HCT116 (cell line): Measurements from ENCODE around the gene USP12. TPM values are rescaled to one million over a fixed set of nuclear protein-coding genes. Genes with fewer than 3 reads are reported as not detected.

Experiments used
- ATAC-seq: fragments of 200-7000 bp; cut with Tn5 transposase; 2 replicates; pipeline ENCODE4 v1.9.1; 2020; ENCODE audit warnings: mild to moderate bottlenecking, moderate library complexity
- BruUV-seq: library from RNA; stranded (reverse); fragments of 400-500 nt; replicated peaks from 2 replicates; lab custom pipeline; 2021; lab: Mats Ljungman, UMichigan
- CTCF ChIA-PET: fragments of 300-600 bp; sonication (Branson Sonifier 250); formaldehyde crosslinking; loops from one replicate; lab custom pipeline; 2021; ENCODE audit warnings: antibody characterized with exemption; lab: Charles Lee
- POLR2A ChIA-PET: fragments of 300-600, 350-600 bp; sonication (Branson Sonifier 250); formaldehyde crosslinking; loops from one replicate; lab custom pipeline; 2021; ENCODE audit warnings: antibody characterized with exemption; lab: Charles Lee
- RAD21 ChIA-PET, 2 experiments: fragments of 300-600 bp; sonication (Branson Sonifier 250); formaldehyde crosslinking; loops; one replicate each; lab custom pipeline; 2023; ENCODE audit warnings: low total read pairs in 2 of 2; ENCODE audit not compliant: uncharacterized antibody in 2 of 2, unreplicated experiment in 2 of 2, low non-redundant PET in 1 of 2; lab: Charles Lee
- DNase-seq: peaks from one replicate; pipeline ENCODE4 v3.0.0-alpha.2; 2010; ENCODE audit warnings: low read depth, low spot score
- H2AFZ ChIP-seq: fragments of 200-600 bp; shearing (Covaris generic), sonication (generic); 2 replicates; pipeline ENCODE4 v1.6.1; 2017; ENCODE audit warnings: low read depth, mixed run types, mixed read lengths, antibody characterized with exemption, low read length; ENCODE audit not compliant: poor library complexity, severe bottlenecking
- H3K27ac ChIP-seq: 2 replicates; pipeline ENCODE4 v1.5.1; 2012; ENCODE audit warnings: low read depth, low read length
- H3K27me3 ChIP-seq: fragments of 200-600 bp; sonication (generic); 2 replicates; pipeline ENCODE4 v1.6.1; 2016; ENCODE audit warnings: mixed run types, low read length, mixed read lengths; ENCODE audit not compliant: insufficient read depth
- H3K36me3 ChIP-seq, 2 experiments: fragments of 200-500 bp in 1 of 2; fragments of 200-600 bp in 1 of 2; sonication (Bioruptor generic) in 1 of 2; sonication (generic) in 1 of 2; 2 replicates each; pipeline versions ENCODE4 v1.5.1 to v1.6.1; 2014 to 2016; ENCODE audit warnings: low read length in 2 of 2, inconsistent platforms in 1 of 2, mixed read lengths in 1 of 2, mixed run types in 1 of 2; ENCODE audit not compliant: insufficient read depth in 2 of 2, control insufficient read depth in 1 of 2
- H3K4me1 ChIP-seq, 2 experiments: fragments of 200-600 bp in 1 of 2; sonication (generic) in 1 of 2; 2 replicates each; pipeline versions ENCODE4 v1.5.1 to v1.6.1; 2012 to 2017; ENCODE audit warnings: low read length in 2 of 2, inconsistent platforms in 1 of 2, mild to moderate bottlenecking in 1 of 2, mixed read lengths in 1 of 2, mixed run types in 1 of 2, moderate library complexity in 1 of 2; ENCODE audit not compliant: insufficient read depth in 2 of 2, control insufficient read depth in 1 of 2
- H3K4me2 ChIP-seq: fragments of 200-600 bp; sonication (generic); 2 replicates; pipeline ENCODE4 v1.6.1; 2017; ENCODE audit warnings: mixed run types, low read length, mixed read lengths
- H3K4me3 ChIP-seq, 2 experiments: fragments of 200-600 bp in 1 of 2; sonication (generic) in 1 of 2; replicated peaks in 1 of 2; 2 replicates each; pipeline ENCODE4 v1.5.1; 2011 to 2016; ENCODE audit warnings: low read length in 2 of 2, control low read depth in 1 of 2, low read depth in 1 of 2, mild to moderate bottlenecking in 1 of 2, mixed read lengths in 1 of 2, mixed run types in 1 of 2
- H3K79me2 ChIP-seq: fragments of 200-600 bp; sonication (generic); 2 replicates; pipeline ENCODE4 v1.6.1; 2017; ENCODE audit warnings: mild to moderate bottlenecking, mixed run types, low read length, moderate library complexity, mixed read lengths; ENCODE audit not compliant: insufficient read depth
- H3K9ac ChIP-seq: fragments of 200-600 bp; sonication (generic); 2 replicates; pipeline ENCODE4 v1.6.1; 2016; ENCODE audit warnings: low read length, mixed read lengths
- H3K9me2 ChIP-seq: fragments of 200-600 bp; sonication (generic), shearing (Covaris generic); 2 replicates; pipeline ENCODE4 v1.6.1; 2017; ENCODE audit warnings: mixed run types, mild to moderate bottlenecking, moderate library complexity; ENCODE audit not compliant: insufficient read depth
- H3K9me3 ChIP-seq, 2 experiments: fragments of 200-500 bp in 1 of 2; fragments of 200-600 bp in 1 of 2; sonication (Bioruptor generic) in 1 of 2; sonication (generic) in 1 of 2; 2 replicates each; pipeline ENCODE4 v1.6.1; 2014 to 2017; ENCODE audit warnings: low read length in 2 of 2, mixed read lengths in 2 of 2, inconsistent platforms in 1 of 2, low read depth in 1 of 2, mild to moderate bottlenecking in 1 of 2, mixed run types in 1 of 2, moderate library complexity in 1 of 2; ENCODE audit not compliant: control insufficient read depth in 1 of 2, insufficient read depth in 1 of 2
- H4K20me1 ChIP-seq: fragments of 200-600 bp; sonication (generic), shearing (Covaris generic); 2 replicates; pipeline ENCODE4 v1.6.1; 2017; ENCODE audit warnings: mixed run types, mild to moderate bottlenecking, moderate library complexity; ENCODE audit not compliant: insufficient read depth
- CBX3 ChIP-seq: IDR thresholded peaks from 2 replicates; pipeline ENCODE4 v1.6.1; 2012; ENCODE audit warnings: low read depth
- CEBPB ChIP-seq: IDR thresholded peaks from 2 replicates; pipeline ENCODE4 v1.6.1; 2012; ENCODE audit warnings: low read depth
- EZH2 ChIP-seq: fragments of 200-600 bp; sonication (generic); IDR thresholded peaks from 2 replicates; pipeline ENCODE4 v1.6.1; 2017; ENCODE audit warnings: antibody characterized with exemption, mixed run types
- EZH2phosphoT487 ChIP-seq: fragments of 200-600 bp; IDR thresholded peaks from 2 replicates; pipeline ENCODE4 v1.6.1; 2018; ENCODE audit warnings: antibody characterized with exemption, borderline replicate concordance
- FOSL1 ChIP-seq: IDR thresholded peaks from 2 replicates; pipeline ENCODE4 v1.6.1; 2012; ENCODE audit warnings: low read depth
- JUND ChIP-seq: IDR thresholded peaks from 2 replicates; pipeline ENCODE4 v1.6.1; 2012
- POLR2AphosphoS5 ChIP-seq: IDR thresholded peaks from 2 replicates; pipeline ENCODE4 v1.6.1; 2011; ENCODE audit warnings: mild to moderate bottlenecking, low read depth, low read length, moderate library complexity
- SIN3A ChIP-seq: IDR thresholded peaks from 2 replicates; pipeline ENCODE4 v1.6.1; 2012; ENCODE audit warnings: low read depth
- SP1 ChIP-seq: IDR thresholded peaks from 2 replicates; pipeline ENCODE4 v1.6.1; 2012; ENCODE audit warnings: low read depth
- SRF ChIP-seq: IDR thresholded peaks from 2 replicates; pipeline ENCODE4 v1.6.1; 2012; ENCODE audit warnings: low read depth
- YY1 ChIP-seq: IDR thresholded peaks from 2 replicates; pipeline ENCODE4 v1.6.1; 2011; ENCODE audit warnings: low read length, low read depth, moderate library complexity, mild to moderate bottlenecking; ENCODE audit not compliant: insufficient replicate concordance; ENCODE audit errors: extremely low read depth
- ZNF274 ChIP-seq: fragments of 200-500 bp; sonication (Bioruptor generic); IDR thresholded peaks from 2 replicates; pipeline ENCODE4 v1.6.1; 2014; ENCODE audit warnings: mild to moderate bottlenecking, low read depth, low read length, inconsistent platforms
- intact Hi-C: fragments of 100-400 bp; cut with micrococcal nuclease; formaldehyde crosslinking; loops from 2 replicates; pipeline ENCODE4 v1.10.0; 2022
- total RNA-seq: library from RNA; stranded (reverse); gene quantifications from one replicate; pipeline ENCODE4 v1.2.1, GENCODE V29; 2021; ENCODE audit not compliant: unreplicated experiment
- TF ChIP-seq, protein P1 (sequence below), 3 experiments: fragments of 200-600 bp in 1 of 3; sonication (generic) in 1 of 3; IDR thresholded peaks in 2 of 3; conservative IDR thresholded peaks in 1 of 3; 2 replicates each; pipeline ENCODE4 v1.5.1; 2012 to 2017; ENCODE audit warnings: low read depth in 2 of 3, low read length in 2 of 3, antibody characterized with exemption in 1 of 3, borderline replicate concordance in 1 of 3, control low read depth in 1 of 3, mild to moderate bottlenecking in 1 of 3, mixed read lengths in 1 of 3, mixed run types in 1 of 3, moderate library complexity in 1 of 3; ENCODE audit not compliant: insufficient read depth in 1 of 3
- TF ChIP-seq, protein P2 (sequence below): IDR thresholded peaks from 2 replicates; pipeline ENCODE4 v1.6.1; 2012
- TF ChIP-seq, protein P3 (sequence below): IDR thresholded peaks from 2 replicates; pipeline ENCODE4 v1.6.1; 2011; ENCODE audit warnings: mild to moderate bottlenecking, low read length, moderate library complexity; ENCODE audit not compliant: insufficient replicate concordance; ENCODE audit errors: extremely low read depth
- TF ChIP-seq, protein P4 (sequence below): IDR thresholded peaks from 2 replicates; pipeline ENCODE4 v1.6.1; 2012

The USP12 gene
- total RNA-seq, 1 experiment from 2014 or later: 28.3 TPM

DNA sequence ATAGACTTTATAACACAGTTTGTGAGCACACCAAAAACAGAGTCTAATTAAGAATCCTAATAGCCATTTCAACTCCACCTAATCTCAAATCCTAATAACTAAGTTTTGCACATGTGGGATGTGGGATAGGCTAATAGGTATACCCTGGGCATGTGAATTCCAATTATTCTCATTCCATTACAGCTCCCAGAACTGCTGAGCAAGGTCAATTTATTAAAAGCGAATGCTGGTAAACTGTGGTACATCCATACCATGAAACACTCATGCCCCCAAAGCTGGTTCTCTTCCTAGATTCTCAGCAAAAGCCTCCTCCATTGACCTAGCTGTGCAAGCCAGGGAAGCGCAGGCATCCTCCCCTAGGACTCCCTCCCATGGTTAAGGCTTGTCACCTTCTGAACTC is 113.8 kb downstream of the USP12 start (continued):
- TF ChIP-seq, protein P1, sequence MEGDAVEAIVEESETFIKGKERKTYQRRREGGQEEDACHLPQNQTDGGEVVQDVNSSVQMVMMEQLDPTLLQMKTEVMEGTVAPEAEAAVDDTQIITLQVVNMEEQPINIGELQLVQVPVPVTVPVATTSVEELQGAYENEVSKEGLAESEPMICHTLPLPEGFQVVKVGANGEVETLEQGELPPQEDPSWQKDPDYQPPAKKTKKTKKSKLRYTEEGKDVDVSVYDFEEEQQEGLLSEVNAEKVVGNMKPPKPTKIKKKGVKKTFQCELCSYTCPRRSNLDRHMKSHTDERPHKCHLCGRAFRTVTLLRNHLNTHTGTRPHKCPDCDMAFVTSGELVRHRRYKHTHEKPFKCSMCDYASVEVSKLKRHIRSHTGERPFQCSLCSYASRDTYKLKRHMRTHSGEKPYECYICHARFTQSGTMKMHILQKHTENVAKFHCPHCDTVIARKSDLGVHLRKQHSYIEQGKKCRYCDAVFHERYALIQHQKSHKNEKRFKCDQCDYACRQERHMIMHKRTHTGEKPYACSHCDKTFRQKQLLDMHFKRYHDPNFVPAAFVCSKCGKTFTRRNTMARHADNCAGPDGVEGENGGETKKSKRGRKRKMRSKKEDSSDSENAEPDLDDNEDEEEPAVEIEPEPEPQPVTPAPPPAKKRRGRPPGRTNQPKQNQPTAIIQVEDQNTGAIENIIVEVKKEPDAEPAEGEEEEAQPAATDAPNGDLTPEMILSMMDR (IDR thresholded peaks at IDR 0.05 in 2 of 3, conservative IDR thresholded peaks at IDR 0.05 in 1 of 3; ENCODE audit: borderline replicate concordance in 1 of 3, insufficient read depth in 1 of 3, low read depth in 2 of 3, low read length in 2 of 3): no peak
- TF ChIP-seq, protein P2, sequence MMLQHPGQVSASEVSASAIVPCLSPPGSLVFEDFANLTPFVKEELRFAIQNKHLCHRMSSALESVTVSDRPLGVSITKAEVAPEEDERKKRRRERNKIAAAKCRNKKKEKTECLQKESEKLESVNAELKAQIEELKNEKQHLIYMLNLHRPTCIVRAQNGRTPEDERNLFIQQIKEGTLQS: no peak
- TF ChIP-seq POLR2AphosphoS5 (no peak), ZNF274 (no peak), YY1 (no peak), EZH2phosphoT487 (no peak), SP1 (no peak), SIN3A (no peak)
- TF ChIP-seq, protein P3, sequence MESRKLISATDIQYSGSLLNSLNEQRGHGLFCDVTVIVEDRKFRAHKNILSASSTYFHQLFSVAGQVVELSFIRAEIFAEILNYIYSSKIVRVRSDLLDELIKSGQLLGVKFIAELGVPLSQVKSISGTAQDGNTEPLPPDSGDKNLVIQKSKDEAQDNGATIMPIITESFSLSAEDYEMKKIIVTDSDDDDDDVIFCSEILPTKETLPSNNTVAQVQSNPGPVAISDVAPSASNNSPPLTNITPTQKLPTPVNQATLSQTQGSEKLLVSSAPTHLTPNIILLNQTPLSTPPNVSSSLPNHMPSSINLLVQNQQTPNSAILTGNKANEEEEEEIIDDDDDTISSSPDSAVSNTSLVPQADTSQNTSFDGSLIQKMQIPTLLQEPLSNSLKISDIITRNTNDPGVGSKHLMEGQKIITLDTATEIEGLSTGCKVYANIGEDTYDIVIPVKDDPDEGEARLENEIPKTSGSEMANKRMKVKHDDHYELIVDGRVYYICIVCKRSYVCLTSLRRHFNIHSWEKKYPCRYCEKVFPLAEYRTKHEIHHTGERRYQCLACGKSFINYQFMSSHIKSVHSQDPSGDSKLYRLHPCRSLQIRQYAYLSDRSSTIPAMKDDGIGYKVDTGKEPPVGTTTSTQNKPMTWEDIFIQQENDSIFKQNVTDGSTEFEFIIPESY: no peak

DNA sequence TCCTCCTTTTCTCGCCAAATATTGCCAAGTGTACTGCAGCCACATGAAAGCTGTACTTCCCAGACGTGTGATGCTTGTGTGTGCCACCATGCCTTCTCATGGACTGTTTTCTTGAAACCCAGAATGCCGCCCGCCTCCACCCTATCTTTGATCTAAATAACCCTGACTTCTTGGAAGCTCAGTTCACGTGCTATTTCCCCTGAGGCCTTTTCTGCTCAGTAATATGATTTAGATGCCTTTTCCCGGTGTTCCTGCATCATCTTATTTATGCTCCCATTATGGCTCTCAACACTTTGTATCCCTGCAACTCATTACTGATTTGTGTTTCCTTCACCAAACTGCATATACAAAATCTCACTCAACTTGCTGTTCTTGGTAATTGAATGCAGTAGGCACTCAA is 116.1 kb downstream of the USP12 start:
- no peak overlapping the region for H3K9ac ChIP-seq
- no peak overlapping the region for H3K27ac ChIP-seq
- H3K9me3 ChIP-seq: 0 out of 4 replicates have a peak, but pooled peaks cover 0 to 3% of the 10 kb centered on the region in 2 experiments
- TF ChIP-seq POLR2AphosphoS5 (no peak), CEBPB (no peak), JUND (no peak), CBX3 (no peak), SP1 (no peak), SRF (no peak), SIN3A (no peak), FOSL1 (no peak), EZH2phosphoT487 (no peak), EZH2 (no peak)
- TF ChIP-seq, protein P1 (IDR thresholded peaks at IDR 0.05 in 2 of 3, conservative IDR thresholded peaks at IDR 0.05 in 1 of 3; ENCODE audit: borderline replicate concordance in 1 of 3, insufficient read depth in 1 of 3, low read depth in 2 of 3, low read length in 2 of 3): no peak
- TF ChIP-seq, protein P4, sequence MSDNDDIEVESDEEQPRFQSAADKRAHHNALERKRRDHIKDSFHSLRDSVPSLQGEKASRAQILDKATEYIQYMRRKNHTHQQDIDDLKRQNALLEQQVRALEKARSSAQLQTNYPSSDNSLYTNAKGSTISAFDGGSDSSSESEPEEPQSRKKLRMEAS: no peak
- TF ChIP-seq, protein P2: no peak
- H3K79me2 ChIP-seq: no peaks in the 10 kb centered on the region
- no TSS peak for BruUV-seq
- ChIA-PET RAD21 (no interaction called here), CTCF (no interaction called here), POLR2A (no interaction called here)
- no peaks in the 10 kb centered on the region for H3K9me2 ChIP-seq
- no peak overlapping the region for H3K4me3 ChIP-seq
- H4K20me1 ChIP-seq: no peaks in the 10 kb centered on the region
- no peaks in the 10 kb centered on the region for H3K27me3 ChIP-seq
- H2AFZ ChIP-seq: no peak overlapping the region
- DNase-seq (no peak), ATAC-seq (no peak)
- intact Hi-C loops: no loop called here
- no peak overlapping the region; the same call in 1 of the 2 replicates for H3K4me2 ChIP-seq
- H3K4me1 ChIP-seq: peaks cover 16 to 32% of the 10 kb centered on the region in 2 experiments
- no peaks in the 10 kb centered on the region for H3K36me3 ChIP-seq
